ENCODE data around the gene WBP1L. TPM values are rescaled to one million over a fixed set of nuclear protein-coding genes. Genes with fewer than 3 reads are reported as not detected.
"Not testable (repeated sequence)": the region's sequence is repeated elsewhere in the genome, so short reads cannot be mapped to it uniquely, and the experiment has no call there.

WBP1L gene
- total RNA-seq, 1 donor from 2014 or later = 57.7 TPM

GRCh38 chr10:102834143-102834542, 90.4 kb downstream of the WBP1L start:
- no peak for DNase-seq (ENCODE audit: low read depth)

GRCh38 chr10:102835007-102835482, 91.3 kb downstream of the WBP1L start:
- DNase-seq (ENCODE audit: low read depth) = peak; percentile 82

GRCh38 chr10:102837230-102837721, 93.5 kb downstream of the WBP1L start, which contains the start of gene CYP17A1:
TSS of gene CYP17A1 (minus strand) at chr10:102837413. CDS start at chr10:102837361, 52 bp downstream.
- no peak for DNase-seq (ENCODE audit: low read depth)

GRCh38 chr10:102838276-102838927, 94.7 kb downstream of the WBP1L start:
- DNase-seq (ENCODE audit: low read depth) = not testable (repeated sequence)

- no peak for DNase-seq (ENCODE audit: low read depth)
Observed at GRCh38 chr10:102841827-102842345, 98.1 kb downstream of the WBP1L start.

GRCh38 chr10:102843139-102843538, 99.4 kb downstream of the WBP1L start:
- DNase-seq (ENCODE audit: low read depth) = not testable (repeated sequence)

- DNase-seq (ENCODE audit: low read depth) = not testable (repeated sequence)
Observed at GRCh38 chr10:102844190-102844776, 100.5 kb downstream of the WBP1L start.

GRCh38 chr10:102845352-102845902, 101.7 kb downstream of the WBP1L start:
- no peak for DNase-seq (ENCODE audit: low read depth)

GRCh38 chr10:102850025-102850518, 106.3 kb downstream of the WBP1L start:
- no peak for DNase-seq (ENCODE audit: low read depth)

GRCh38 chr10:102853237-102853636, 109.5 kb downstream of the WBP1L start:
- not testable (repeated sequence) for DNase-seq (ENCODE audit: low read depth)

- peak; percentile 99 for DNase-seq (ENCODE audit: low read depth)
Observed at GRCh38 chr10:102855731-102856436, 112.1 kb downstream of the WBP1L start.

- no peak for DNase-seq (ENCODE audit: low read depth)
Observed at GRCh38 chr10:102856758-102857424, 113.1 kb downstream of the WBP1L start.

GRCh38 chr10:102859911-102860310, 116.2 kb downstream of the WBP1L start:
- peak; percentile 74 for DNase-seq (ENCODE audit: low read depth)

- DNase-seq (ENCODE audit: low read depth) = no peak
Observed at GRCh38 chr10:102863660-102864059, 119.9 kb downstream of the WBP1L start.

- DNase-seq (ENCODE audit: low read depth) = no peak
Observed at GRCh38 chr10:102865620-102866019, 121.9 kb downstream of the WBP1L start.

Other genes starting within 250 kb of the WBP1L start
- 180 and 206 TPM in 2 replicates for gene ACTR1A, start 241.2 kb upstream of the WBP1L start, total RNA-seq
- 3.1 and 4.0 TPM in 2 replicates for gene SUFU, start 240.0 kb upstream of the WBP1L start, total RNA-seq
- 230 and 274 TPM in 2 replicates for gene TRIM8, start 99.5 kb upstream of the WBP1L start, total RNA-seq
- gene ARL3, start 29.6 kb upstream of the WBP1L start, total RNA-seq = 6.2 TPM in 2 replicates
- 0.57 and 1.3 TPM in 2 replicates for gene SFXN2, start 29.3 kb upstream of the WBP1L start, total RNA-seq
- gene CYP17A1, start 93.5 kb downstream of the WBP1L start, total RNA-seq = not detected in 2 replicates
- 34.9 and 41.1 TPM in 2 replicates for gene BORCS7, start 110.3 kb downstream of the WBP1L start, total RNA-seq
- gene AS3MT, start 125.5 kb downstream of the WBP1L start, total RNA-seq = 7.0 and 8.1 TPM in 2 replicates
- 4.2 and 4.7 TPM in 2 replicates for gene CNNM2, start 174.3 kb downstream of the WBP1L start, total RNA-seq

Measured in myocyte (in vitro differentiated cells).